Mucosa of rectum (tissue), 2 donors: ENCODE results near the gene PDE4DIP.
"Not testable (repeated sequence)": the region's sequence is repeated elsewhere in the genome, so short reads cannot be mapped to it uniquely, and the experiment has no call there.

Experiments used
- H3K27ac ChIP-seq, 2 donors: one replicate each; pipeline ENCODE4 v1.7.0; 2013; ENCODE audit warnings: inconsistent platforms in 2 of 2, low read depth in 2 of 2, low read length in 2 of 2
- H3K27me3 ChIP-seq, 2 donors: one replicate each; pipeline ENCODE4 v1.7.0; 2013; ENCODE audit warnings: low read length in 2 of 2; ENCODE audit not compliant: control insufficient read depth in 2 of 2, insufficient read depth in 2 of 2
- H3K36me3 ChIP-seq, 2 donors: one replicate each; pipeline ENCODE4 v1.7.0; 2013; ENCODE audit warnings: low read length in 2 of 2; ENCODE audit not compliant: control insufficient read depth in 2 of 2, insufficient read depth in 2 of 2
- H3K4me1 ChIP-seq, 2 donors: one replicate each; pipeline ENCODE4 v1.7.0; 2013; ENCODE audit warnings: low read length in 2 of 2, mild to moderate bottlenecking in 1 of 2; ENCODE audit not compliant: control insufficient read depth in 2 of 2, insufficient read depth in 2 of 2
- H3K4me3 ChIP-seq, 2 donors: one replicate each; pipeline ENCODE4 v1.7.0; 2013; ENCODE audit warnings: low read length in 2 of 2
- H3K9ac ChIP-seq, 2 donors: one replicate each; pipeline ENCODE4 v1.7.0; 2013; ENCODE audit warnings: low read length in 2 of 2, low read depth in 1 of 2, mild to moderate bottlenecking in 1 of 2
- H3K9me3 ChIP-seq, 2 donors: one replicate each; pipeline ENCODE4 v1.7.0; 2013; ENCODE audit warnings: low read length in 2 of 2; ENCODE audit not compliant: control insufficient read depth in 2 of 2
- donor health status: healthy.
- donor health status: Normal muscosa, but diverticular disease.

The PDE4DIP gene

GRCh38 chr1:148845068-148845467, 840 bp downstream of the PDE4DIP start:
- H3K9ac ChIP-seq, H3K4me3 ChIP-seq, H3K27me3 ChIP-seq, H3K9me3 ChIP-seq, H3K36me3 ChIP-seq, H3K4me1 ChIP-seq, H3K27ac ChIP-seq: not testable (repeated sequence)

- H3K4me1 ChIP-seq, H3K36me3 ChIP-seq, H3K27ac ChIP-seq, H3K4me3 ChIP-seq, H3K9ac ChIP-seq, H3K27me3 ChIP-seq, H3K9me3 ChIP-seq: not testable (repeated sequence)
Measured at GRCh38 chr1:148850347-148850746, 6.1 kb downstream of the PDE4DIP start.

GRCh38 chr1:148850840-148851239, 6.6 kb downstream of the PDE4DIP start:
- not testable (repeated sequence) for H3K4me1 ChIP-seq, H3K4me3 ChIP-seq, H3K9ac ChIP-seq, H3K27me3 ChIP-seq, H3K36me3 ChIP-seq, H3K27ac ChIP-seq, H3K9me3 ChIP-seq

- not testable (repeated sequence) for H3K36me3 ChIP-seq, H3K9ac ChIP-seq, H3K27ac ChIP-seq, H3K4me1 ChIP-seq, H3K4me3 ChIP-seq, H3K9me3 ChIP-seq, H3K27me3 ChIP-seq
Measured at GRCh38 chr1:148851684-148852083, 7.5 kb downstream of the PDE4DIP start.

- H3K36me3 ChIP-seq, H3K27me3 ChIP-seq, H3K27ac ChIP-seq, H3K4me3 ChIP-seq, H3K9me3 ChIP-seq, H3K4me1 ChIP-seq, H3K9ac ChIP-seq: not testable (repeated sequence)
Measured at GRCh38 chr1:148853363-148853762, 9.1 kb downstream of the PDE4DIP start.

GRCh38 chr1:148854063-148854462, 9.8 kb downstream of the PDE4DIP start:
- not testable (repeated sequence) for H3K9ac ChIP-seq, H3K9me3 ChIP-seq, H3K27ac ChIP-seq, H3K4me1 ChIP-seq, H3K27me3 ChIP-seq, H3K36me3 ChIP-seq, H3K4me3 ChIP-seq

- H3K36me3 ChIP-seq, H3K4me1 ChIP-seq, H3K4me3 ChIP-seq, H3K27me3 ChIP-seq, H3K9me3 ChIP-seq, H3K9ac ChIP-seq, H3K27ac ChIP-seq: not testable (repeated sequence)
Measured at GRCh38 chr1:148855367-148855766, 11.1 kb downstream of the PDE4DIP start.

DNA sequence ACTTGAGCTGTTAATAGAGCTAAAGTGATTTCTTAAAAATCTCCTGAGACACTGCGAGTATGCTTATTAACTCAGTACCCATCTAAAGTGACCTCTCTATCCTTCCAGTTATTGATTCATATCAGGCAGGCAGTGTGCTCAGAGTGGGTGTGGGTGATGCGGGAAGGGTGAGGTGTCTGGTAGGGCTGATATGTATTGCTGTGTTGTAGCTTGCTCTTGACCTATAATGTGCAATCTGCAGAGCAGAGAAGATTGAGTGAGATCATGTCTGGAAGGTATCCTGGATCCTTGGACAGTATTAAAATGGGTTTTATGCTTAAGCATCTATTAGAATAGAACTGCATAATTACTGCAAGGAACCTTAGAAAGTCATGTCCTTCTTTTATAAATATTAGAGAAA, 15.8 kb downstream of the PDE4DIP start:
- not testable (repeated sequence) for H3K27ac ChIP-seq, H3K27me3 ChIP-seq, H3K4me1 ChIP-seq, H3K9ac ChIP-seq, H3K9me3 ChIP-seq, H3K4me3 ChIP-seq, H3K36me3 ChIP-seq

DNA sequence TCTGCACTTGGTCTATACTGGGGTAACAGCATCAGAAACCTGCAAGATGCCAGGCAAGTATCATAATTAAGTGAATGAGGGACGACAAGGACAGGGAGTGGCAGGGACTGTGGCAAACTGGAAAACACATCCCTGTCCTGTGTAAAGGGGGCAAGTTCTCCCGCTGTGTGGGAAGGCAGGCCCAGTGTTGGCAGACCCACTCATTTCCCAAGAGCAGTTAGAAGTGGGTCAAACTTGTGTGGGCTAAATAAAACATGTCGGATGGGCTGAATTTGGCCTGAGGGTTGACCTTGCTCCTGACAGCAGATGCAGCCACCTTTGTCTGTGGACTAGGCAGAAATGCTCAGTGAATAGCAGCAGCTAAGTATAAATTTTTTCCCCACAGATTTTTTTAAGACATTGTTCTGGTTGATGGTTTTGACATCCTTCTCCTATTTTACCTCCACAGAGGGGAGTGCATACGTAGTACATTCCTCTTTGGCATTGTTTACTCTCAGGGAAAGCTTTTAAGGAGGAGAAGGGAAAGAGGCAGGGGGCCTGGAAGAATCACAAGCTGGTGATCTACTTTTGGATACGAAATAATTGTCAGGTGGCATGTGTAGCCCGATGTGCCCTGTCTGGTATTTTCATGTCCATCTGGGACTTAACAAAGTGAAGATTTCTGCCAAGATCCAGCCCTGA, 16.5 kb downstream of the PDE4DIP start:
- H3K4me3 ChIP-seq, H3K36me3 ChIP-seq, H3K27me3 ChIP-seq, H3K4me1 ChIP-seq, H3K9me3 ChIP-seq, H3K9ac ChIP-seq, H3K27ac ChIP-seq: not testable (repeated sequence)

DNA sequence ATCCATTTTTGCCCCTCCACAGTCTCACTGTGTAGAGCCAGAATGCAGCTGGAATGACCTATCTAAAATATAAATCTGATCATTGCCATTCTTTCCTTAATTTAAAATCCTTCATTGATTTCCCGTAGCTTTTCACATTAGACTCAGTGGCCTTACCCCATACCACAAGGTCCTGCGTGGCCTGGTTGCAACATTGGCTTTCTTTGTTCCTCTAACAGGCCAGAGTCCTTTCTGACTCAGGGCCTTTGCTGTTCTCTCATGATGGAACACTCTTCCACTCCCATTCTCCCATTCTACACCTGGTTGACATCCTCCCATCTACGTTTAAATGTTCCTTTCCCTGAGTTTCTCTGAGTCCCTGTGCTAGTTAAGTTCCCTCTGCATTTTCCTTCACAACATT, 18.4 kb downstream of the PDE4DIP start:
- not testable (repeated sequence) for H3K4me1 ChIP-seq, H3K27ac ChIP-seq, H3K4me3 ChIP-seq, H3K9me3 ChIP-seq, H3K36me3 ChIP-seq, H3K9ac ChIP-seq, H3K27me3 ChIP-seq
